ENCODE results near the gene PDZRN4. TPM values are rescaled to one million over a fixed set of nuclear protein-coding genes. Genes with fewer than 3 reads are reported as not detected.
"Not testable (repeated sequence)": the region's sequence is repeated elsewhere in the genome, so short reads cannot be mapped to it uniquely, and the experiment has no call there.

Gene PDZRN4
- total RNA-seq, 2 experiments from 2014 or later: not detected

GRCh38 chr12:41311883-41312282, 123.8 kb downstream of the PDZRN4 start:
- ChIA-PET POLR2A (no interaction called here), CTCF (interaction anchor here (0.6 kb wide), 1 partner anchor 333 kb away, joined by 3 read pairs; no protein-coding TSS in a partner anchor)
- DNase-seq: no peak
- no peak overlapping the region for H3K4me3 Mint-ChIP-seq
- H3K27me3 Mint-ChIP-seq: no peaks in the 10 kb centered on the region
- no peak overlapping the region for H3K27ac Mint-ChIP-seq
- no peaks in the 10 kb centered on the region for H3K4me1 Mint-ChIP-seq
- H3K36me3 Mint-ChIP-seq (ENCODE audit: low read depth): no peaks in the 10 kb centered on the region
- no peaks in the 10 kb centered on the region for H3K9me3 Mint-ChIP-seq

DNA sequence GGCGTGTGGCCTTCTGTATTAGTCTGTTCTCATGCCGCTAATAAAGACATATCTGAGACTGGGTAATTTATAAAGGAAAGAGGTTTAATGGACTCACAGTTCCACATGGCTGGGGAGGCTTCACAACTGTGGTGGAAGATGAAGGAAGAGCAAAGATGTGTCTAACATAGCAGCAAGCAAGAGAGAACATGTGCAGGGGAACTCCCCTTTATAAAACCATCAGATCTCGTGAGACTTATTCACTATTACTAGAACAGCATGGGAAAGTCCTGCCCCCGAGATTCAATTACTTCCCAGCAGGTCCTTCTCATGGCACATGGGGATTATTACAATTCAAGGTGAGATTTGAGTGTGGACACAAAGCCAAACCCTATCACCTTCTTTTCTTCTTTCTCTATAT, 124.3 kb downstream of the PDZRN4 start:
- DNase-seq; H3K4me3 Mint-ChIP-seq; H3K4me1 Mint-ChIP-seq; H3K9me3 Mint-ChIP-seq; H3K27ac Mint-ChIP-seq; H3K36me3 Mint-ChIP-seq (ENCODE audit: low read depth); H3K27me3 Mint-ChIP-seq; POLR2A ChIA-PET; CTCF ChIA-PET: not testable (repeated sequence)

GRCh38 chr12:41325336-41325735, 137.2 kb downstream of the PDZRN4 start:
- H3K36me3 Mint-ChIP-seq (ENCODE audit: low read depth): no peaks in the 10 kb centered on the region
- POLR2A ChIA-PET: no interaction called here
- no peaks in the 10 kb centered on the region for H3K9me3 Mint-ChIP-seq

DNA sequence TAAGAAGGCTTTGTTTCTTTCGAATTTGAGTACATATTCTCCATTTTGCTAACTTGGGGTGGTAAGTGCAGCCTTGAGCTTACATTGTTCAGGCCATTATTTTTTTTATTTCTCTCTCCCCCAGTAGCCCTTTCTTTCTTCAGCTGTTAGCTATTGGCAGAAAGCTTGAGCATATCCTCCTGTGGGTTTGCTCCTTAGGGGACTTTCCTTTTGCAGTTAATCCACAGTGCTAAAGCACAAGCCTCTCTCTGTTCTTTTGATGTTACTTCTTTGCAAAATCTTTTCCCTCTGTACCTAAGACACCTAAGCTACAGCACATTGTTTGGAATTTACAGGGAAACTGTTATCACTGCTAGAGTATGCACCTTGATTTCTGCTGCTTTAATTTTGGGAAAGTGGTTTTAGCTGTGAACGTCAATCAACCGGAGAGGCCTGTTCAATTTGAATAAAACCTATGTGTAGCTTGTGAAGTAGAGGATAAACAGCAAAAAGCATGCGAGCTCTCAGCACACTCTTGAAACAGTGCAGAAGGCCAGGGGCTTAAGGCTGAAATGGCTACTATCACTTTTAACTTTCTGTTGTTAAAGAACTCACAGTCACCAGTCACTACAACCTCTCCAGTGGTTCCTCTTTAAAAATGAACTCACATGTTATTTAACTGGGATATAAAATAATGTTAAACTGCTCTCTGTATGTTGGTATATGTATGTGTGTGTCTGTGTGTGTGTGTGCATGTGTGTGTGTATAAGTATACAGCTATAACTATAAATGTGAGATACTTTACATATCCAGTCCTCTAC, 139.2 kb downstream of the PDZRN4 start:
- no peak overlapping the region for H3K4me3 Mint-ChIP-seq
- H3K9me3 Mint-ChIP-seq: no peaks in the 10 kb centered on the region
- ChIA-PET CTCF (no interaction called here), POLR2A (no interaction called here)
- DNase-seq: no peak
- H3K36me3 Mint-ChIP-seq (ENCODE audit: low read depth): no peaks in the 10 kb centered on the region
- no peaks in the 10 kb centered on the region for H3K4me1 Mint-ChIP-seq
- no peak overlapping the region for H3K27ac Mint-ChIP-seq
- no peaks in the 10 kb centered on the region for H3K27me3 Mint-ChIP-seq

More at GRCh38 chr12:41325336-41325735, 137.2 kb downstream of the PDZRN4 start:
- no peak for DNase-seq
- Mint-ChIP-seq H3K27me3 (no peaks in the 10 kb centered on the region), H3K4me1 (no peaks in the 10 kb centered on the region), H3K4me3 (no peak overlapping the region), H3K27ac (no peak overlapping the region)
- CTCF ChIA-PET: no interaction called here

DNA sequence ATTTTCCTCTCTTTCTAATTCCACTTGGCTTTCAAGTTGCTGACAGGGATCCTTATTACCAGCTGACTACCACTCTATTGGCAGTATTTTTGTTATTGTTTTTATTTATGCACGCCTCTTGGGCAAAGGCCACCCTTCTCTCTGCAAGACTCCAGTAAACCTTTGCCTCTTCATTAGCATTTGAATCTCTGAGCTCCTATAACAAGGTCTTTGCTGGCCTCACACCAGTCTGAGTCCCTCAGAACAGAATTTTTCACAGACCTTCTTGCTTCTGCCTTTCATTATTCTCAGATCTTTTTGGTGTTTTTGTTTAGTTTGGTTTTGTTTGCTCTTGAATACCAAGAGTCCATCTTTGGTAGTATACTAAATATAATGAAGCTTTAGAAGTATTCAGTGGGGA, 145.9 kb downstream of the PDZRN4 start:
- DNase-seq: no peak
- ChIA-PET CTCF (no interaction called here), POLR2A (no interaction called here)
- Mint-ChIP-seq H3K9me3 (no peaks in the 10 kb centered on the region), H3K27me3 (no peaks in the 10 kb centered on the region), H3K27ac (no peak overlapping the region), H3K4me1 (no peaks in the 10 kb centered on the region), H3K4me3 (no peak overlapping the region), H3K36me3 (ENCODE audit: low read depth) (no peaks in the 10 kb centered on the region)

DNA sequence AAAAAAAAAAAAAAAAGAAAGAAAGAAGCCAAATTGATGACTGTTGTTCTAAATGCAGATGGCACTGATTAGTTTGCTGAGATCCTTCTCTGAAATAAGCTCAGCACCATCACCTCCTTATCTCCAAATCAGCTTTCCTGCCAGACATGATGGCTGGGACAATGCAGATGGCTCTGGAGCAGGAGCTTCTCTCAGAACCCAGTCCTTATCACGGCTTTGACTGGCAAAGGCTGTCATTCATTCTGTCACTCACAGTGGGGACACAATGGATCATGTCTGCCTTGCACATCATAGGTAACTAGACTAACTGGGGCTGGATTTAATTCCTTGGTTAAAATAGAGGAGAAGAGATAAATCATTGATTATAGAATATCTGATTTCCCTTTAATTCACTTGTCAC, 146.3 kb downstream of the PDZRN4 start:
- Mint-ChIP-seq H3K36me3 (ENCODE audit: low read depth) (no peaks in the 10 kb centered on the region), H3K27ac (no peak overlapping the region), H3K4me1 (no peaks in the 10 kb centered on the region), H3K9me3 (no peaks in the 10 kb centered on the region), H3K4me3 (no peak overlapping the region), H3K27me3 (no peaks in the 10 kb centered on the region)
- ChIA-PET CTCF (no interaction called here), POLR2A (no interaction called here)
- no peak for DNase-seq

DNA sequence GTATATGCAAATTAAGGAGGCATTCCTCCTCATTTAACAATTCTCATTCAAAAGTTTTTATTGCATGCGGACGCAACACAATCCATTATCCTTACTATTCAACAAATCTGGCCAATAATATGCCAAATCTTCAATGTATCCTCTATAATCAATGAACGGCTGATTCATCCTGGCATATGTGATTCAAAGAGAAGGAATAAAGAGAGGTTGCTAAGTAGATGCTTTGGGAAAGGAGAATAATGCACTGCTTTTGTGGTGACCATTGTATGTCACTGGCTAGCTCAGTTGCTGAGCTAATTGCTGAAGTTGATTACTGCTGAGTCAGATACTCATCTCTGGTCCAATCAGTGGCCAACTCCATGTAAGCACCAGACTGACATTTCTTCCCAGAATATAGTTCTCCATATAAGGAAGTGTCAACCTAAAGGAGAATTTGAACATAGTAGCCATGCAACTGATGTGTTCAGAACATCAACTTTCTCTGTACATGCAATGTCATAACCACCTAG, 148.0 kb downstream of the PDZRN4 start:
- Mint-ChIP-seq H3K4me1 (no peaks in the 10 kb centered on the region), H3K36me3 (ENCODE audit: low read depth) (no peaks in the 10 kb centered on the region), H3K27me3 (no peaks in the 10 kb centered on the region), H3K4me3 (no peak overlapping the region), H3K9me3 (no peaks in the 10 kb centered on the region), H3K27ac (no peak overlapping the region)
- ChIA-PET CTCF (no interaction called here), POLR2A (no interaction called here)
- no peak for DNase-seq

GRCh38 chr12:41339784-41340183, 151.7 kb downstream of the PDZRN4 start:
- CTCF ChIA-PET: no interaction called here
- Mint-ChIP-seq H3K4me1 (no peaks in the 10 kb centered on the region), H3K27ac (no peak overlapping the region), H3K9me3 (no peaks in the 10 kb centered on the region), H3K4me3 (no peak overlapping the region), H3K27me3 (no peaks in the 10 kb centered on the region), H3K36me3 (ENCODE audit: low read depth) (no peaks in the 10 kb centered on the region)
- DNase-seq: no peak
- POLR2A ChIA-PET: no interaction called here

GRCh38 chr12:41344776-41345470, 156.8 kb downstream of the PDZRN4 start:
- H3K4me3 Mint-ChIP-seq: no peak overlapping the region
- CTCF ChIA-PET: no interaction called here
- no peaks in the 10 kb centered on the region for H3K9me3 Mint-ChIP-seq
- no peaks in the 10 kb centered on the region for H3K36me3 Mint-ChIP-seq (ENCODE audit: low read depth)
- POLR2A ChIA-PET: no interaction called here
- no peaks in the 10 kb centered on the region for H3K27me3 Mint-ChIP-seq
- H3K4me1 Mint-ChIP-seq: no peaks in the 10 kb centered on the region
- H3K27ac Mint-ChIP-seq: no peak overlapping the region
- DNase-seq: no peak

DNA sequence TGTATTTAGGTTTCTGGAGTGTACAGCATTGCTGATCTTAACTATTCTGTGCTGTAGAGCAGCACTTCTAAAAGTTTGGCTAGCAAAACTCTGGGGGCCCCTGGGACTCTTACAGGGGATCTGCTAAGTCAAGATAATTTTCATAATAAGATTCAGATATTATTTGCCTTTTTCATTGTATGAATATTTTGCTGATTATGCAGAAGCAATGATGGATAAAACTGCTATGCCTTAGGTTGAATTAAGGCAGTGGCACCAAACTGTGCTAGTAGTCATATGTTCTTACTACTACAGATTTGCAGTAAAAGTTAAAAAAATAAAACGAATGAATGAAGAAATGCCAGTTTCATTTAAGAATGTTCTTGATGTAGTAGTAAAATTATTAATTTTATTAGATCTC, 160.1 kb downstream of the PDZRN4 start:
- CTCF ChIA-PET: no interaction called here
- Mint-ChIP-seq H3K4me1 (no peaks in the 10 kb centered on the region), H3K27me3 (no peaks in the 10 kb centered on the region), H3K9me3 (peaks cover 11% of the 10 kb centered on the region), H3K36me3 (ENCODE audit: low read depth) (no peaks in the 10 kb centered on the region), H3K27ac (no peak overlapping the region), H3K4me3 (no peak overlapping the region)
- POLR2A ChIA-PET: no interaction called here
- no peak for DNase-seq

- H3K36me3 Mint-ChIP-seq (ENCODE audit: low read depth): no peaks in the 10 kb centered on the region
- no peaks in the 10 kb centered on the region for H3K27me3 Mint-ChIP-seq
- CTCF ChIA-PET: no interaction called here
- no peaks in the 10 kb centered on the region for H3K4me1 Mint-ChIP-seq
- H3K4me3 Mint-ChIP-seq: no peak overlapping the region
- no peak overlapping the region for H3K27ac Mint-ChIP-seq
- no peak for DNase-seq
- peaks cover 8% of the 10 kb centered on the region for H3K9me3 Mint-ChIP-seq
- POLR2A ChIA-PET: no interaction called here
These were observed 168.1 kb downstream of the PDZRN4 start for GRCh38 chr12:41356181-41356580.

DNA sequence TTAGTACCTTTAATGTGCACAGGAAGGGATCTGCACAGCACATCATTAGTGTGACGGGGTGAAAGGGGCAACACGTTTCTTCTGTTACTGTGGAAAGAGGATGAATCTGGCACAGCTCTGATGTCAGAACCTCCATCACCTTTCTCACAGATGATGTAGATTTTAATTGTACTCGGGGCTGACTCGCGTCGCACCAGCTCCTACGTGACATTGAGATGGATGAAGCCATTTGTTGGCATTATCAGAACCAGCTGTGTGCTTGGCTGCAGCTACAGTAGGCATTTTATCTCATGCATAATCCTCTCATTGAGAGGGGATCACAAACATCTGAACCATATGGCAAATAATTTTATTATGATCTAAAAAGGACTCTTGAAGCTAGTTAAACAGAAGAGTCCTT, 173.6 kb downstream of the PDZRN4 start:
- Mint-ChIP-seq H3K27ac (no peak overlapping the region), H3K27me3 (no peaks in the 10 kb centered on the region), H3K9me3 (no peaks in the 10 kb centered on the region), H3K4me1 (no peaks in the 10 kb centered on the region), H3K4me3 (no peak overlapping the region), H3K36me3 (ENCODE audit: low read depth) (no peaks in the 10 kb centered on the region)
- ChIA-PET CTCF (no interaction called here), POLR2A (no interaction called here)
- no peak for DNase-seq

DNA sequence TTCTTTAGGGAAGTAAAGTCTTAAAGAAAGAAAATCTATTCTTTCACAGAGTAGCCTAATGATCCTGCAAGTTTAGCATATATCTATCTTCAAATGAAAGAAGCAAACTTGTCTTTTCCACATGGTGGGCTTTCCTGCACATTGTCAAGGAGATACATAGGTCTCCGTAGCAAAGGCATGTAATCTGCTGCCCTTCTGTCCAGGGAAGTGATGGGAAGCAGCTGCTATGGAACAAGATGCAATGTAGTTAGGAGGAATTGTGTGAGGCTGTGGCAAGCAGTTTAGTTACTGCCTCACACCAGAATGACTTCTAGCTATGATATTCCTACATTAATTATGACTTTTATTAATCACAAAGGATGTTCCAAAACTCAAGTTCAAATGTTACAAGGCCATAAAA, 174.4 kb downstream of the PDZRN4 start:
- H3K4me3 Mint-ChIP-seq: no peak overlapping the region
- H3K27me3 Mint-ChIP-seq: no peaks in the 10 kb centered on the region
- ChIA-PET CTCF (no interaction called here), POLR2A (no interaction called here)
- no peaks in the 10 kb centered on the region for H3K36me3 Mint-ChIP-seq (ENCODE audit: low read depth)
- no peaks in the 10 kb centered on the region for H3K4me1 Mint-ChIP-seq
- DNase-seq: no peak
- no peak overlapping the region for H3K27ac Mint-ChIP-seq
- H3K9me3 Mint-ChIP-seq: no peaks in the 10 kb centered on the region

GRCh38 chr12:41362931-41363330, 174.8 kb downstream of the PDZRN4 start:
- no peaks in the 10 kb centered on the region for H3K27me3 Mint-ChIP-seq
- no peaks in the 10 kb centered on the region for H3K4me1 Mint-ChIP-seq
- no peaks in the 10 kb centered on the region for H3K36me3 Mint-ChIP-seq (ENCODE audit: low read depth)
- no peaks in the 10 kb centered on the region for H3K9me3 Mint-ChIP-seq
- no peak overlapping the region for H3K4me3 Mint-ChIP-seq
- no peak overlapping the region for H3K27ac Mint-ChIP-seq
- DNase-seq: no peak
- ChIA-PET POLR2A (no interaction called here), CTCF (no interaction called here)

All from activated CD4-positive, alpha-beta T cell treated with anti-CD3 and anti-CD28 coated beads, Interleukin-2, amount 10 ng/mL, durations not matched to agents 7 days and 5 days (primary cell).